GM18511 (cell line): ENCODE measurements around the gene PLA2G15.

Source experiments
- ATAC-seq: cut with Tn5 transposase; IDR thresholded peaks from one replicate; pipeline ENCODE4 v1.9.1; 2021; ENCODE audit warnings: mild to moderate bottlenecking, moderate library complexity; ENCODE audit not compliant: unreplicated experiment

PLA2G15 gene

DNA sequence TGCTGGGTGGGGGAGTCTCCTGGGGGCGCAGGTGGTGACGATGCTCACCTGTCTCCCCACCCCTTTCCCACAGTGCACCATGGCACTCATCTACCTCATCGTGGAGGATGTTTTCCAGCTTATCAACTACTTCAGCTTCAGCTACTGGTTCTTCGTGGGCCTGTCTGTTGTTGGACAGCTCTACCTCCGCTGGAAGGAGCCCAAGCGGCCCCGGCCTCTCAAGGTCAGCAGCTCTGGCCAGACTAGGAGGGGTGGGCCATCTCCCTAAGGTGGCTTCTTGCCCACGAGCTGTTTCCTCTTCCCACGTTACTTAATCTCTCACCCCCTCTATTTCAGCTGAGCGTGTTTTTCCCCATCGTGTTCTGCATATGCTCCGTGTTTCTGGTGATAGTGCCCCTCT is 51.1 kb downstream of the PLA2G15 start:
- ATAC-seq = no peak

DNA sequence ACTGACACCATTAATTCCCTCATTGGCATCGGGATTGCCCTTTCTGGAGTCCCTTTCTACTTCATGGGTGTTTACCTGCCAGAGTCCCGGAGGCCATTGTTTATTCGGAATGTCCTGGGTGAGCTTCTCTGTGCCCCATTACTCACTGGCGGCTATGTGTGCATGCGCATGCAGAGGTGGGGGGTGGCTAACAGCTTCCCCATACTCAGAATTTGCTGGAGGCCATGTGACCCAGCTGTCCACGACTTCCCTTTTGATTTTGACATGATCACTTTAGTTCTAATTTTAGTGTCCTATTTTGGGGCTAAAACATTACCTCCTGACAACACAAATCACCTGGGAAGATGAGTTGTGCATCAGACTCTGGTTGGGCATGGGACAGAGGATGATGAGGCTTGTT is 51.5 kb downstream of the PLA2G15 start:
- no peak for ATAC-seq

DNA sequence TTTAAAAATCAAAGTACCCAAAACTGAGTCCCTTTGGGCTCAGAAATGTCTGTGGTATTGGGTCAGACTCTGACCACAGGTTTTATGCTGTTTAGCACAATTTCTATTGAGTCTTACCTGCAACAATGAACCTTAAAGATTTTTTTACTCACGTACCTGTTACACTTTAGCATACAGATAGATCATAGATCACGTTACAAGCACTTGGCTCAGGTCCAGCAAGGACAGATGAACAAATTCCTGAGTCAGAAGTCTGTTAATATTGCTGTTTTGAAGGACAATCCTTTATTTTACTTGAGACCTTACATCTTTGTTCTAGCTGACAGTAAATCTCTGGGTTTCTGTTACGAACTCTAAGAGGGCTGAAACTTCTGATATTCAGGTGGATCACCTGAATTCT is 52.7 kb downstream of the PLA2G15 start:
- no peak for ATAC-seq

DNA sequence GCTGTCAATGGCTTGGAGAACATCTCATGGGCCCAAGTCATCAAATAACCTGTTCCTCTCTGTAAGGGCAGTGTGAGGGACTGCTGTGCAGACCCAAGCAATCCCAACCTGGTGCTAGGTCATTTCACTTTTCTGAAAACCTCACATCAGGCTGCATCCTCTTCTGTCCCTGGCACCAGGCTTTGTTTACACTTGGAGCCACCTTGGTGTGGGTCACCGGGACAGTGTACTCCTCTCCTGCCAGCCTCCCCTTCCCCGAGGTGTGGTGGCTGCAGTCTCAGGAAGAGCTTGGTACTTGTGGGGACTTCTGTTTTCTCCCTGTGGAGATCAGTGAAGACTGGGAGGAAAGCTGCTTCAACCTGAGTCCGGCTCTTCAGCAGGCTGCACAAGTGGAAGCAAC is 53.1 kb downstream of the PLA2G15 start:
- no peak for ATAC-seq

DNA sequence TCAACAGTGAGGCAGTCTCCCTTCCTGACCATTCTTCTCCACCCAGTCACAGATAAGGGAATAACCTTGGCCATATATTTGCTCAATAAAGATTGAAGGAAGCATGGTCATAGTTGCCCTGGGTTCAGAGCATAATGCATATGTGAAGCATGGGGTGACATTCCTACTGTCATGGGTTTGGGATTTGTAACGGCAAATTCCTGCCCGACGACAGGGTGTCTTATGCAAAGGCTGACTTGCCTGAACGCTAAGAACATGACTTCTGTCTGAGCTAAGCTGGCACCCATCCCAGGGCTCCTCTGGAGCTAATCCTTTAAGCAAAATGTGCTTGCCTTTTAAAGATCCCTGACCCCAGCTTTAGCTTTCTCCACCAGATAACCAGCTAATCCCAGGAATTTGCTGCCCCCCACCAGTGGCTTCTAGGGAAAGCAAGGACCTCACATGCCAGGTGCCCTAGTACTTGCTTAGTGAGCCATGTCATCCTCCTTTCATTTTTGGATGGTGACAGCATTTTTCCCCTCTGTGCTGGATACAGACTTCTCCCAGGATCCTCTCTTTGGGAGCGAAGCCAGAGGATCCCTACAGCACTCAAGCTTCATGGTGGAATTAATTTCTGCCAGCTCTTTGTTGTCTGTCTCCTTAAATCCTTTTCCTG is 53.9 kb downstream of the PLA2G15 start:
- ATAC-seq = no peak

DNA sequence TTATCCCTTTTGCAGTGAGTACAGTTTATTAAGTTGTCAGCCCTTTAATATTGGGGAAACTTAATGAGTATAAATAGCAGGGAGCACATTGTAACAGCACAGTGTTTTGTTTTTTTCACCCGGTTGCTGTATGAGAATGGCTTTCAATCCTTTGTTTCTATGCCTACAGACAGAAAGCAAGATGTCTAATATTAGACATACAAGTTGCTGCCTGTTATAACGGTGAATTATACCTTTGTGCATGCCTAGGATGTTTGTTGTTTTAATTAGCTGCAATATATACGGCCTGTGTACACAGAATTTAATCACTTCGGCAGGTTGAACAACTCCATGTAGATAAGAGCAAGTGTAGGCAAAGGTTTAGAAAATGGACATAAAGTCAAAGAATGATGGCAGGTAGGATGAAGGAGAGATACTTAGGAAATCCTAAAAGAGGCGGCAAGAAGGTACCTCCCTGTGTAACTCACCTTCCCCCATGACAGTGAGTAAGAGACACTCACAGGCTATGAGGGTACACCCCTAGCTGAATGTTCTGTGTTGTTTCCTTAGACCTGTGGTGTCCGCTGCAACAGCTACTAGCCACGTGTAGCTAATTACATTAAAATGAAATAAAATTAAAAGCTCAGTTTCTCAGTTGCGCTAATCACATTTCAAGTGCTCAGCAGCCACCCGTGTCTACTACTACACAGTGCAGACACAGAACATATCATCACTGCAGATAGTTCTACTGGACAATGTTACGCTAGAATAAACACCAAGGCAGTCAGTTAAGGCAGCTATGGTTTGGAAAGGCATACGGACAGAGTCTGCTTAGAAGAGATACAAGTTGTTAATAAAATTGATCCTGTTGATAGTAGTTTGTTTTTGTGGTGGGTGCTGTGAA is 54.6 kb downstream of the PLA2G15 start:
- no peak for ATAC-seq

DNA sequence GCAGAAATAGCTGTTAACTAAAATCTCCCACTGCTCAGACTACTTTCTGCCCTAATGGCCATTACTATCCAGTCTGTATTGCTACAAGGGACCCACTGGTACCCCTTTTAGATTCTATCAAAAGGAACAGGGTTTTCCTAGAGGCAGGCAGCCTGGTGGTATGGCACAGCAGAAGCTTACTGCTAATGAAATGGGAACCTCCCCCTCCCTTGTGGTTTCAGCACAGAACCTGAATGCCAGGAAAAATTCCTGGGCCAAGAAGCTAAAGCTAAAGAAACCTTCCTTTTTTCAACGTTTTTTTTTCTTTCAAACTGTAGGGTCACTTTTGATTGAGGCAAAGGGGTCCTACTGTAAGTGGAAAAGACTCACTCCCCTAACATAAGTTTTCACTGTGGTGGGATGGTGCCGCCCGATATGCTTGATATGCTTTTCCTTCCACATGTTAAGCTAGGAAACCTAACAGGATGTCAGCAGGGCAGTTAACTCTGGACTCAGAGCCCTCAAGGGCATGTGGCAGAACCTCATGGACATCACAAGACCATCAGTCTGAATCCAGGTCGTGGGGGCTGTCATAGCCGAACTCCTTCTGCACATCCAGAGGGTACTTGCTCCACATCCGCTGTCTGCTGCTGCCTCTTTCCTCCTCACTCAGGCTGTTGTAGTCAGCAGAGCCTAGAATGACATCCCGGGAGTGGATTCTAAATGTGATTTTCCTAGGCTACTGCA is 55.7 kb downstream of the PLA2G15 start:
- ATAC-seq = no peak

DNA sequence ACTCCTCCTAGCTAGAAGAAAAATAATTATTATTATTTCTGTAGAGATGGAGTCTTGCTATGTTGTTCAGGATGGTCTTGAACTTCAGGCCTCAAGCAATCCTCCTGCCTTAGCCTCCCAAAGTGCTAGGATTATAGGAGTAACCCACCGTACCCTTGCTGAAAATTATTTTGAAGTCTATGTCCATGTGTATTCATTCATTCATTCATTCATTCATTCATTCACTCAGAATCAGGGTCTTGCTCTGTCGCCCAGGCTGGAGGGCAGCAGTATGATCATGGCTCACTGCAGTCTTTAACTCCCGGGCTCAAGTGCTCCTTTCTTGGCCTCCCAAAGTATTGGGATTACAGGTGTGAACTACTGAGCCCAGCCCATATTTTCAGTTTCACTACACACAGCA is 61.5 kb downstream of the PLA2G15 start:
- ATAC-seq = no peak

DNA sequence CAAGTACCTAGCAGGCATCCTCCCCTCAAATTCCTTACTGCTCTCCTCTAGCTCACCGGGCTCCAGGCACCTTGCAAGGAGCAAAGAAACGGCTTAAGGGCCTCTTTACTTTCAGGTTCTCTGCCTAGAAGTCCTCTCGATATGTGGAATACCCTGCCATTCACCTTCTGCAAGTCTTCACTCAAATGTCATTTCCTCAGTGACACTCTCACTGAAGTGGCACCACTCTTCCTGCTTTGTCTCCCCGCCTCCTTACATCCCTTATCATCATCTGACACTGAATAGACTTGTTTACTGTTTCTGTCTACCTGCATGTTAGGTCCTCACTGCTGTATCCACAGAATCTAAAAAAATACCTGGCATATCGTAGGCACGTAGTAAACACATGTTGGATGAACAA is 64.6 kb downstream of the PLA2G15 start:
- ATAC-seq = no peak

DNA sequence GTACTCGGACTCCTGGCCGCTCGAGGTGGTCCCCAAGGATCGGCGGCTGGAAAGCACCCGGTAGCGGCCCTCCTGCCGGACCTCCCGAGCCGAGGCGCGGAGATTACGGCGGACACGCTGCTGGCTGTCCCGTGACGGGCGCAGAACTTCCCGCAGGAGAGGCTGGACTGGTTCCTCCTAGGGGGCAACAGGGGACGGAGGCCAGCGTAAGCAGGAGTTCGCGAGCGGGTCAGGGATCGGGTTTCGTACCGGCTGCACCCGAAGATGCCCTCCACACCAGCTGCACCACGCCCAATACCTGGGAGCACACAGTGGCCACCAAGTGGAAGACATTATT is 65.2 kb downstream of the PLA2G15 start:
- peak; percentile 3 for ATAC-seq
